A549 (cell line): ENCODE results near the gene AQP12B.

Source experiments
- CTCF ChIP-seq: fragments of >200 bp; sonication (Bioruptor Twin); formaldehyde crosslinking; IDR thresholded peaks from 3 replicates; pipeline ENCODE4 v1.5.1; 2016
- KDM1A ChIP-seq: fragments of 200-600 bp; sonication (generic); IDR thresholded peaks from 2 replicates; pipeline ENCODE4 v1.6.1; 2016; ENCODE audit warnings: low read depth, mild to moderate bottlenecking
- MAFK ChIP-seq: fragments of 450-650 bp; IDR thresholded peaks from 2 replicates; pipeline ENCODE4 v1.6.1; 2014; ENCODE audit not compliant: partially characterized antibody
- POLR2A ChIP-seq: IDR thresholded peaks from 2 replicates; pipeline ENCODE4 v1.6.1; 2012; ENCODE audit warnings: mild to moderate bottlenecking, low read length
- ZFP36 ChIP-seq: fragments of 450-650 bp; IDR thresholded peaks from 2 replicates; pipeline ENCODE4 v1.6.1; 2014; ENCODE audit warnings: borderline replicate concordance; ENCODE audit not compliant: partially characterized antibody
- TF ChIP-seq, protein P1 (sequence below): IDR thresholded peaks from 2 replicates; pipeline ENCODE4 v1.6.1; 2012
- TF ChIP-seq, protein P2 (sequence below): fragments of >200 bp; sonication (Bioruptor Twin); formaldehyde crosslinking; IDR thresholded peaks from 3 replicates; pipeline ENCODE4 v1.6.1; 2016

- TF ChIP-seq, protein P1, sequence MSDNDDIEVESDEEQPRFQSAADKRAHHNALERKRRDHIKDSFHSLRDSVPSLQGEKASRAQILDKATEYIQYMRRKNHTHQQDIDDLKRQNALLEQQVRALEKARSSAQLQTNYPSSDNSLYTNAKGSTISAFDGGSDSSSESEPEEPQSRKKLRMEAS: no peak
- TF ChIP-seq CTCF (no peak), ZFP36 (no peak), POLR2A (no peak), KDM1A (no peak), MAFK (no peak)
- TF ChIP-seq, protein P2, sequence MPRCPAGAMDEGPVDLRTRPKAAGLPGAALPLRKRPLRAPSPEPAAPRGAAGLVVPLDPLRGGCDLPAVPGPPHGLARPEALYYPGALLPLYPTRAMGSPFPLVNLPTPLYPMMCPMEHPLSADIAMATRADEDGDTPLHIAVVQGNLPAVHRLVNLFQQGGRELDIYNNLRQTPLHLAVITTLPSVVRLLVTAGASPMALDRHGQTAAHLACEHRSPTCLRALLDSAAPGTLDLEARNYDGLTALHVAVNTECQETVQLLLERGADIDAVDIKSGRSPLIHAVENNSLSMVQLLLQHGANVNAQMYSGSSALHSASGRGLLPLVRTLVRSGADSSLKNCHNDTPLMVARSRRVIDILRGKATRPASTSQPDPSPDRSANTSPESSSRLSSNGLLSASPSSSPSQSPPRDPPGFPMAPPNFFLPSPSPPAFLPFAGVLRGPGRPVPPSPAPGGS: no peak
Measured at GRCh38 chr2:240727913-240728312, 45.2 kb upstream of the AQP12B start.
